HG03064 (cell line): ENCODE data around the gene HTR2B.
A peak's percentile ranks its signal among the peaks of the same experiment; 100 is the strongest.

Experiments
- ATAC-seq: cut with Tn5 transposase; IDR thresholded peaks from one replicate; pipeline ENCODE4 v1.9.1; 2021; ENCODE audit warnings: low read depth; ENCODE audit not compliant: unreplicated experiment

Gene HTR2B

DNA sequence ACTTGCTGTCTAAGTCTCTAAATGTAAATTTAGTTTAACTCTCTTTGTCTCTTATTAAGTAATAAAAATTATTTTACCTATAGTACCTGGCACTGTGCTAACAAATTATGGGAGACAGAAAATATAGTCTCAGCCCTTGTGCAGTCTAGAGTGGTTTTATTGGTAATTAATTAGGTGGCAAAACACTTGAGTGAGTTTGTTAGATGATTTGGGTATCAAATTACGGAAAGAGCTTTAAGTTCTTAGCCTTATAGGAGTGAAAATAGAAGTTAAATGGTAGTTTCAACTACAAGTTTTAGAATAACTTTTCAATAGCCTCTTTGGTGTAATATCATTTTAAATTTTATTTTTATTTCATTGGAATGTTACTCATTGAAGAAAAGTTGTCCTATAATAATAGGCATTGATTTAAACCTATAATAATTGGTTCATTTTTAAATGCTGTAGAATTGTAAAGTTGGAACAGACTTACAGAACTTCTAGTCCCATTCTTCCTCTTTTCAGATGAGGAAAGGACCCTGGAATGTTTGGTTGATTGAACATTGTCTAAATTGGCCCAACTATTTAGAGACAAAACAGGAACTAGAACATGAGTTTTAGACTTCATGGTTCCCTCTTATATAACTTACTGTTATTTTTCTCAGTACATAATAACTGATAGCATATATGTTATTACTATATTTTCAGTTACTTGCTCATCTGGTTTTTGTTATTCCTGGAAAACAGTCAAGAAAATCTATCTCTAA, 10.2 kb upstream of the HTR2B start:
- no peak for ATAC-seq

GRCh38 chr2:231133365-231134099, 8.7 kb upstream of the HTR2B start:
- ATAC-seq = no peak

DNA sequence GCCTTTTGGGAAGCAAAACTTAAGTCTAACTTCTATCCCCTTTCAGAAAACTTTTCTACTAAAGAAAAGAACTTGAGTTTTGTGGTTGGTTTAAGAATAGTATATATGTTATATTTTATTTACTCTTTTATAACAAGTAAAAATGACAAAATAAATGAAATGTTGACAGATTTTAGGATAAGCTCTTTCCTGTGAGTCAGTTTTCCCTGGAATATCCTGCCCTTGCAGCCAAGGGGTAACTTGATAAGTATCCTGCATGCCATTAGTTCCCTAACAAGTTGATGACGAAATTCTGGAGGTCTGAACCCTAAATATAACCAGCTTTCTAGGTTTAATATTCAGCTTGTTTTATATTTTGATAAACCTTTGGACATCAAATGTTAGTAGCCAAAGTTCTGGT, 7.3 kb upstream of the HTR2B start:
- ATAC-seq = no peak

GRCh38 chr2:231130336-231131056, 5.7 kb upstream of the HTR2B start:
- no peak for ATAC-seq

- ATAC-seq = no peak
Measured at GRCh38 chr2:231129216-231129615, 4.4 kb upstream of the HTR2B start.

GRCh38 chr2:231128541-231128940, 3.7 kb upstream of the HTR2B start:
- ATAC-seq = no peak

DNA sequence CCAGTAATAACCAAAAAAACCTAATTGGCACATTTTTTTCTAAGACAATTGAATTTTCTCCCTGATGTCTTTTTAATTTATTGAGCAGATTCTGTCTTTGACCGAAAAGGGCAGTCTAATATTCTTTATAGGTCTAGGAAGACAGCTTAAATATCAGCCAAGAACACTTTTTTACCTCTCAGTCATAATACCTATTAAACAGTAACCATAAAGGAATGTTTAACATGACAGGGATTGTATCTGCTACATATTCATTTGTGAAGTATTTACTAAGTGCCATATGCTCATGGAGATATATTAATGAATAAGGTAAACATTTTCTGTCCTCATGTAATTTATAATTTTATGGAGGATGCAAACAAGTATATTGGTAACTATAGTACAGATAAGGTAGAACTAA, 3.1 kb upstream of the HTR2B start:
- ATAC-seq = no peak

DNA sequence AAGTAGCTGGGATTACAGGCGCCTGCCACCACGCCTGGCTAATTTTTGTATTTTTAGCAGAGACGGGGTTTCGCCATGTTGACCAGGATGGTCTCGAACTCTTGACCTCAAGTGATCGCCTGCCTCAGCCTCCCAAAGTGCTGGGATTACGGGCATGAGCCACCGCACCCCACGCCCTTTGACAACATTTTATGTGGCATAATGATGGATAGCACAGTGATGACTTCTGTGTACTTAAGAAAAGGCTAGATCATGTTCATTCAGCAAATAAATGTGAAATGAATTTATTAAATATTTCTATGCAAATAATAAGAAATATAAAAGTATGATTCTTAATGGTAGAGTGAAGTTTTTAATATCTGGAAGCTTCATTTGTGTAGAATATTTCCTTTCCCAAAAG, 2.6 kb upstream of the HTR2B start:
- no peak for ATAC-seq

GRCh38 chr2:231126123-231126522, 1.3 kb upstream of the HTR2B start:
- ATAC-seq = no peak

- ATAC-seq = no peak
Measured at GRCh38 chr2:231123362-231123898, 1.4 kb downstream of the HTR2B start.

GRCh38 chr2:231118614-231118942, 6.3 kb downstream of the HTR2B start:
- no peak for ATAC-seq

- no peak for ATAC-seq
Measured at GRCh38 chr2:231117922-231118613, 6.8 kb downstream of the HTR2B start.

DNA sequence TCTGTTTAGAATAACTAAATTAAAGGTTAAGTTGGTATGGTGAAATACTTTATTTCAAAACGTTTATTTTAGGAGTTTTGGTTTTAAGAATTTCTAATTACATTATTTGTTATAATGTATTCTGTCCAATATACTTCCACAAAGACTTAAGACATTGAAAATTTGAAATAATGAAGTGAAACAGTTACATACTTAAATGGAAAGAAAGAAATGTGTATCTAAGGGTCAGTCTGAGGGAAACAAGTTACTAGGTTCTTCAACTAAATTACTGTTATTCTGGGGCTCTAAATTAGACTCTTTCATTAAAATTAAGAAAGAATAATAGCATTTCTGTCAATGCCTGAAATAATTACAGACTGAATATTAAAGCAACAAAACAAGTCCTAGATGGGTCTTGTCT, 7.7 kb downstream of the HTR2B start:
- ATAC-seq = no peak

DNA sequence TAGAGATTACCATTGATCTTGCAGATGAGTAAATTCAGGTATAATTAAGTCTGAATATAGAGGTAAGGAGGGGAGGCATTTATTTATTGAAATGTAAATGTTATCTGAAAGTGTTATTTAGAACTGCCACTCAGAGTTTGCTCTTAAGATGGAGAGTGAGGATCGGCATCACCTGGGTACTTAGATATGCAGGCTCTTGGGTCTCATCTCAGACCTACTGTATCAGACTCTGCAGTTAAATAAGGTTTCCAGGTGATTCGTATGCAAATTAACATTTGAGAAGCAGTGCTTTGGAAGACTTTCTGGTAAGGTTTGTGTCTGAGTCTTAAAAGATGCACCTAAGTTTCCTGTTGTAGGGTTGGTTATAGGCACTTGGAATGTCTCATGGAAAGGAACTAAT, 9.2 kb downstream of the HTR2B start:
- no peak for ATAC-seq

GRCh38 chr2:231113489-231113888, 11.4 kb downstream of the HTR2B start:
- no peak for ATAC-seq

- no peak for ATAC-seq
Measured at GRCh38 chr2:231111987-231112386, 12.9 kb downstream of the HTR2B start.

DNA sequence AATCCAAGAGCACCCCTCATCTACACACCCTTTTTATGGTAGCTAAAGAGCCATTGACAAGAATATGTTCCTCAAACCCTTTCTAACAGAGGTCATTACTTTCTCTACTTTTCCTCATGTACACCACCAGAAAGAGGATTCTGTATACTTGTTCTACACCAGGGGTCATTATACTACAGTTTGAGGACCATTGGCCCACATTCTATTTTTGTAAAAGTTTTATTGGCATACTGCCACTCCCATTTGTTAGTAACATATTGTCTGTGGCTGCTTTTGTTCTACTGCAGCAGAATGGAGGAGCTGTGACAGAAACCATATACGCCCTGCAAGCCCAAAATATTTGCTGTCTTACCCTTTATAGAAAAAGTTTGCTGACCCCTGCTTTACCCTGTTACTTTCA, 14.3 kb downstream of the HTR2B start:
- no peak for ATAC-seq

DNA sequence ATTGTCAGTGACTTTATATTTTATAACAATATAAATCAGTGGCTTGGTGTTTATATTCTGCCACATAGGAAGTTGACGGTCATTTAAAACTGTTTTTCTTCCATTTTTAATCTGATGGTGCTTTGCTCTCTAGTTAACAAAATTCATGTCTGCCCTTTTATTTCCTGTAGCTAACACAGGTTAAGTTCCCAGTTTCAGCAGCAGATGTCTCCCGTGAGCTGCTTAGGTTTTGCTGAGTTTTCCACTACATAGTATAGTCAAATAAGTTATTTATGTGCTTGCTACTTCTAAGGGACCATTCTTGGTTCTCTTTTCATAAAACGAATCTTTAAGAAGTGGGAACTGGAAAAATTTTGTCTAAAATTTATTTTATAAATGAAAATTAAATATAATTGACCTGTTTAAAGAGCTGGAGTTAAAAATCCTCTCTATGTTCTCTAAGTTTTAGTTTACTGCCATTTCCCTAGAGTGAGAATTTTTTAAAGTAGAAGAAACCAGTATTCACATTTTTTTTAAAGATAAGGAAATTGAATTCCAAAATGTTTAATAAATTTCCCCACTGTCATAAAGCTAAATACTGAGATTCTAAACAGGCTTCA, 20.6 kb downstream of the HTR2B start:
- peak; percentile 81 for ATAC-seq

DNA sequence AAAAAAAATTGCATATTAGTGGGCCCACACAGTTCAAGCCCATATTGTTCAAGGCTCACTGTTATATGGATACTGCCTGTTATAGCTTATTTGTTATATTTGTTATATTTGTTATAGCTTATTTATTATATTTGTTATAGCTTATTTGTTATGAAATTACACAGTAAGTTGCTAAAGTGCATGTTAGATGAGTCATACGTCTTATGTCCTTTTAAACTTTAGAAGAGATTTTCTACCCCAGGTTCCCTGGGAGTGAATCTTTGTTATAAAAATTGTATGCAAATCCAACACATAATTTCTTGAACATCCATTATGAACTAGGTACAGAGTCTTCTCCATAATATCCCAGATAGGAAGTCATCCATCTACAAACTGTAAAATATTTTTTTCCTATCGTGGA, 22.1 kb downstream of the HTR2B start:
- ATAC-seq = no peak

DNA sequence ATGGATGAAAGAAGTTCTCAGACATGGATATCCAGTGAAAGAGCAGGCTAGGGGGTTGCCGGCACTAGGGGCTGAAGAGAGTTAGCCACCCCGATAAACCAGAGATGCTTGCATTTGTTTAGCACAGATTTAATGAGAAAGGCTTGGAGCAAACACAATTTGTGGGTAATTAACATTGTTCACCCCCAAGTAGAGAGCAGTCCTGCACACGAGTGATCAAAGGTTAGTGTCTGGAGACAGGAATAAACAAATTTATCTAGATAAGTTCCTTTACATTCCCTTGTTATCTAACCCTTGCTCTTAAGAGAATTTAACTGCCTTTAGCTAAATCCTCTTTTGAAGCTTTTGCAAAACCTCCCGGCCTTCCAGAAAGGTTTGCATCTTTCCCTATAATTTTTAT, 23.9 kb downstream of the HTR2B start:
- ATAC-seq = no peak
